DMS53 treated with DMSO at 0.1 percent for 48 hours (cell line): Measurements from ENCODE around the gene TP73.

Source experiments
- DNase-seq: peaks from one replicate; lab custom pipeline; 2025; ENCODE audit not compliant: unreplicated experiment; lab: John Stamatoyannopoulos, UW

TP73 gene

GRCh38 chr1:3651930-3652547, at the start of gene TP73:
Gene TP73, plus strand, starts transcription at chr1:3652516. Its CDS starts 29,850 bp downstream, at chr1:3682366.
- peak; percentile 26 for DNase-seq

GRCh38 chr1:3603156-3603555, 49.2 kb upstream of the TP73 start:
- DNase-seq = no peak

- no peak for DNase-seq
These were observed 48.5 kb upstream of the TP73 start for GRCh38 chr1:3603571-3604467.

- DNase-seq = no peak
These were observed 47.8 kb upstream of the TP73 start for GRCh38 chr1:3604468-3604974.

- DNase-seq = no peak
These were observed 47.1 kb upstream of the TP73 start for GRCh38 chr1:3604997-3605823.

GRCh38 chr1:3606779-3607702, 45.3 kb upstream of the TP73 start:
- DNase-seq = no peak

- no peak for DNase-seq
These were observed 44.6 kb upstream of the TP73 start for GRCh38 chr1:3607703-3608065.

- DNase-seq = no peak
These were observed 44.2 kb upstream of the TP73 start for GRCh38 chr1:3608154-3608553.

- DNase-seq = no peak
These were observed 43.1 kb upstream of the TP73 start for GRCh38 chr1:3609016-3609768.

GRCh38 chr1:3609769-3610526, 42.4 kb upstream of the TP73 start:
- no peak for DNase-seq

- DNase-seq = no peak
These were observed 41.7 kb upstream of the TP73 start for GRCh38 chr1:3610527-3611169.

- DNase-seq = no peak
These were observed 40.9 kb upstream of the TP73 start, which contains the start of gene MEGF6 for GRCh38 chr1:3611170-3612019. Gene MEGF6, minus strand, starts transcription at chr1:3611508. Its CDS starts 240 bp downstream, at chr1:3611268.

- no peak for DNase-seq
These were observed 40.2 kb upstream of the TP73 start for GRCh38 chr1:3612123-3612522.

- no peak for DNase-seq
These were observed 37.3 kb upstream of the TP73 start for GRCh38 chr1:3614755-3615742.

- no peak for DNase-seq
These were observed 35.5 kb upstream of the TP73 start for GRCh38 chr1:3616861-3617260.

- no peak for DNase-seq
These were observed 34.4 kb upstream of the TP73 start for GRCh38 chr1:3617806-3618345.
